Frontal cortex (tissue), 4 donors: ENCODE data around the gene FBXL7. TPM values are rescaled to one million over a fixed set of nuclear protein-coding genes. Genes with fewer than 3 reads are reported as not detected.

ENCODE experiments used
- DNase-seq, 2 donors: peaks; one replicate each; pipeline ENCODE4 v3.0.0; 2012; ENCODE audit warnings: low spot score in 2 of 2
- FAIRE-seq: peaks from 2 replicates; lab custom pipeline; 2012; peaks lifted over from hg19 to GRCh38; lab: Jason Lieb, UNC
- total RNA-seq: library from RNA; depleted of rRNA; stranded (reverse); fragments of >200 nt; gene quantifications from one replicate; pipeline ENCODE4 v1.2.3, GENCODE V29; 2014
- donor health status: control.
- donor health status: control.
- donor health status: control.

The FBXL7 gene
- total RNA-seq, 1 donor from 2014 or later = 1.2 TPM

DNA sequence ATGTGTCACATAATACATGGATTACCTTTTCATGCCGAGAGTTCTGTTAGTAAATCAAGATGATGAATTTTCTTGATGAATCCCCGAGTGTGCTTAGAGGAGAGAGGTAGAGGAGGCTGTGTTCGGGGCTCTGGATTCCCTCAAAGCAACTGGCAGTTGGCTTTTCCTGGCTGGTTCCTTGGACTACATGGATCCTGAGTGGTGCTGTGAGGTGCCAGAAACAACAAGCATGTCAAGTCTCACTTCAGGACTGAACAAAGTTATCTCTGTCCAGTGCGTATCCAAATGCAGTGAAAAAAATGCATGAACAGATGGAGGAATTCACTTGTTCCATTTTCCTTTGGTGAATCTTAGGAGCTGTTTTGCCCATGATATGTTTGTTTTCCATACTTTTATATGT lies 231.7 kb downstream of the FBXL7 start:
- DNase-seq (no peak), FAIRE-seq (no peak)

DNA sequence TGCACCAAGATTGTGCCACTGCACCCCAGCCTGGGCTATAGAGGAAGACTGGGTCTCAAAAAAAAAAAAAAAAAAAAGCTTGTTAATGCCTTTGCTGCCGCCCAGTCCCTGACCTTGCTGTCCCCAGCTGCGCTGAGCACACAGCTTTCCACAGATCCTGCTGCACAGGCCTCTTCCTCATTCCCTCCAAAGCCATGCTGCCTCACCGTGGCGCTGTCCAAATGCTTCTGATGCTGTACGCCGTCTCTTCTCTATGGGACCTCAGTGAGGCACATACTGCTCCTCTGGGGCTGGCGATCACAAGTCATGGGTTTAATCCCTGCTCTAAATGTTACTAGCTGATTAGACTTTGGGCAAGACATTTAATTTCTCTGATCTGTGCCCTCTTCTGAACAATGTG lies 234.1 kb downstream of the FBXL7 start:
- DNase-seq (no peak), FAIRE-seq (no peak)

DNA sequence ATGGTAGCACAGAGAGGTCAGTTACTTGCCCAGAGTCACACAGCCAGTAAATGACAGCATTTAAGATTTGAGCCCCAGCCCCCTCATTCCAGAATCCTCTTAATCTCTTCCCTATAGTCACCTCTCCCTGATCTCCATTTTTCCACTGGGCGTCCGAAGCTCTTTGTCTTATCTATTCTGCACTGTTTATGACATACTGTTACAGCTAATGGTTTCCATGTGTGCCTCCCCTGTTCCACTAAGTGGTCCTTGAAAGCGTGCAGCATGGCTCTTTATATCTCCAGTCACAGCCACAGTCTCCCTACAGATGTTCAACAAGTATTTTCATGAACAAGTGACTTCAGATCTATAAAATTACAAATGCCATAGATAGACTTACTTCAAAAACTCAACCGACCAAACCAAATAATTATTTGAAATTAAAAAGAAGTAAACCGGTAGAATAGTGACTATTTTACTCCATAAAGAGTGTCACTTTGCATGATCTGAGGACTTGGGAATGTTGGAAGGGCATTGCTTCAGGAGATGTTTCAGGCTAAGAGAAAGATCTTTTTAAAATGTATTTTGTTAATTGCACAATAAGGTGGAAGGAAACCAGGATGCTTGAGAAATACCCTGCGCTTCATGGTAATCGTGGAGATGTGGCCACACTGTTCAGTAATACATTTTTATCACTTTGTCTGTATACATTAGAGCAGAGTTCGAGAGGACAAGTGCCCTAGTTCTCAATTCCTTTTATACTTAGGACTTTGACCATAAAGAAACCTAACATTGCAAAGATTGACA lies 237.2 kb downstream of the FBXL7 start:
- FAIRE-seq = no peak
- DNase-seq = no peak

DNA sequence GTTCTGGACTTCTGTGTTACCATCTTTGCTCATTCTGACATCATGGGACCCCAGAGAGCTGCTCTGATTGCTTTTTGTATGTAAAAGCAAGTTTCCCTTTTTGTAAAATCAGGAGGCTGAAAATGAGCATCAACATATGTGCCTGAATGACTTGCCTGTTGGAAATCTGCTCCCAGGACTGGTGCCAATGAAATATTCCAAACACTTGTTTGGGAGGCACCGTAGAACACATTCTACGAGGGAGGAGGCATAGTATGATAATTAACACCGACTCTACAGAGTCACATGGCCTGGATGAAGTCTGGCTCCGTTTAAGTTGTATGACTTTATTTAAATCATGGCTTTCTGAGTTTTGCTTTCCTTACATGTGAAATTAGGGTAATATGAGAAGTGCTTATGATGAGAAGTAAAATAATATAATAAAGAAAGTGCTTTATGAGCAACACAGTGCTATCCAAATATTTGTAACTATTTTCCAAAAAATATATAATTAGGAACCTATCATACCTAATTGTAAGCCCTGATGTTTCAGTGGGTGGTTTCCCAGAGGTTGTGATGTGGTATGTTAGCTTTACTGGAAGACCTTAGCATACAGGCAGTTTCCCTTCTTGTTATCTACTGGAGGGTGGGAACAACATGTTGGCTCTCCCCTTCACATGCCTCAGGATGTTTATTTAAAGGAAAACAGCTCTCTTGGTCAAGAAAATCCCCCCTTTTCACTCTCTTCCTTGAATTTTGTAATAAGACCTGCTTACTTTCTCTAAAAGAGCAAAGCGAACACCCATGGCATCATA lies 238.1 kb downstream of the FBXL7 start:
- DNase-seq (peak in 1 of 2 donors; percentile 5), FAIRE-seq (no peak)

DNA sequence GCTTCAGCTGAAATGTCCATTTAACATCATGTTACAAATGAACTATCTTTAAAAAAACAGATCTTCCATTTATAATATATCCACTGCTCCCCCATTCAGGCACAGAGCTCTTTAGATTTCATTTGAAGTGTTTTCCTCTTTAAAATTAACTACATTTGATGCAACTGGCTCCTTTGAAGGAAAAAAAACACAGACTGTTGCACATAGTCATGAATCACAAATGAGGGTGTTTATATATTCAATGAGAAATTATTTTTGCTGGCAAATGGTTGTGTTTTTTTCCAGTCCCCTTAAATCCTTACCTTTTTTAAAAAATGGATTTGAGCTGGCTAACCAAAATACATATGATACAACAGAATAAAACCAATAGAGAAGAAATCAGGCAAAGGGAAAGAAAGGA lies 240.4 kb downstream of the FBXL7 start:
- DNase-seq (no peak), FAIRE-seq (no peak)

DNA sequence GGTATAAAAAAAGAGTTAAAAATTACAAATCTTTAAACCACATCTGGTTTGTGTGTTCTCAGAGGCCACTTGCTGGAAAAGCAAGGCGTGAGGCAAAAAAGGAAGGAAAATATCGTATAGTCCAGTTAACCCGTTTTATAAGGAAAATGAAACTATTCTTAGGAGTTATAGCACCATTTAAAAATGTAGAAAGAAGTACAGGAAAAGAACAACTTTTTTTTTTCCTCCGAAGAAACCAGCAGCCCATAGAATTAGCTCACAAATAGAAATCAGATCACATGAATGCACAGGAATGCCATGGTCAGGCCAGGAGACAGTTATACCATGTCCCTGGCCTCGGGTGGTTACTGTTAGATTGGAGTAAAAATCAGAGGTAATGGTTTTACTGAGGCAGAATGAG lies 241.6 kb downstream of the FBXL7 start:
- DNase-seq (no peak), FAIRE-seq (no peak)

DNA sequence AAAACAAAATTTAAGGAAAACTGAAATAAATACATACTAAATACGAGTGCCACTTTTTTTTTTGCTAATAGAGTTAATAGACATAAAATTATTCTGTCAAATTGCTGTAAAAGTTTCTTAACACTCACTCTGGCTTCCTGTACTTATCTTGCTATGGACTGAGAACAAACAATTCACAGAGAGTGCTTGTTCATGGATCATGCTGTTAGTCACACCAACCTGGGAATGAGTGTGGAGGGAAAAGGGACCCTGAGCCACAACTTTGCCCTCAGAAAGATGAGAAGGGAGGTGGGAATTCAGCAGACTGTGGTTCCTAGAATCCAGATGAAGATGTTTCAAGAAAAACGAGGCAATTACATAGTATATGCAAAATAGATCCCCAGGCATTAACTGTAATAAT lies 246.9 kb downstream of the FBXL7 start:
- FAIRE-seq = no peak
- no peak for DNase-seq

DNA sequence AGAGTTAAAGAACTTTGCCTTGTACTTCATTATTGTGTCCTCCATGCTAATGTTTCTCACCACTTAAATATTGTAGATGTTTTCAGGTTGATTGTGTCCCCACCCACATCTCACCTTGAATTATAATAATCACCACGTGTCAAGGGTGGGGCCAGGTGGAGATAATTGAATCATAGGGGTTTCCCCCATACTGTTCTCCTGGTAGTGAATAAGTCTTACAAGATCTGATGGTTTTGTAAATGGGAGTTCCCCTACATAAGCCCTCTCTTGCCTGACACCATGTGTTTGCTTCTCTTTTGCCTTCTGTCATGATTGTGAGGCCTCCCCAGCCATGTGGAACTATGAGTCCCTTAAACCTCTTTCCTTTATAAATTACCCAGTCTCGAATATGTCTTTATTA lies 248.3 kb downstream of the FBXL7 start:
- FAIRE-seq (no peak), DNase-seq (no peak)

DNA sequence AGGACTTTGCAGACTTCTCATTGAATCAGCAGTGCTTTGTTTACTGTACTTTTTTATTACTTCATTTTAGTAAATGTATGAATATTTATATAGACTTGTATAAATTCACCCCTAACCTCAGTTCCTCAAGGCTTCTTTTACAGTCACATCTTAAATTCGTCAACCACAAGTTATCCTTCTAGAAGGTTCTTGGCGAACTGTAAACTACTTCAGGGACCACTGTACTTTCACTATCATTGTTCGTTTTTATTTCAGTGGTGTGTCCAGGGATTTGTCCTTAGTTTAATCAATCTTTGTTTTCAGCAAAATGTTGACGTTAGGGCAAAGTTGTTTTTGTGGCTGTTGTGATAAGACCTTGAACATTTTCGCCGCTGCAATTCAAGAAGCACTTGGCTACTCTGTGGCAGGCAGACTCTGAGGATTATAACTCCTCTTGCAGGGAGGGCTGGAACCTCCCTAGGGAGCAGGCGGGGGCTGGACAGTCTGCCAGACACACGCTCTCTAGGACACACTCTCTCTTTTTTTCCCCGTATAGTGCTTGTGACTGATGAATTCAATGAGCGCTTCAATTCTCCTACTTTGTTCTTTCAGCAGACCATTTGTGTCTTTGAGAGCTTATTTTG lies 252.8 kb downstream of the FBXL7 start:
- FAIRE-seq = no peak
- peak; percentile 2 to 5 for DNase-seq

DNA sequence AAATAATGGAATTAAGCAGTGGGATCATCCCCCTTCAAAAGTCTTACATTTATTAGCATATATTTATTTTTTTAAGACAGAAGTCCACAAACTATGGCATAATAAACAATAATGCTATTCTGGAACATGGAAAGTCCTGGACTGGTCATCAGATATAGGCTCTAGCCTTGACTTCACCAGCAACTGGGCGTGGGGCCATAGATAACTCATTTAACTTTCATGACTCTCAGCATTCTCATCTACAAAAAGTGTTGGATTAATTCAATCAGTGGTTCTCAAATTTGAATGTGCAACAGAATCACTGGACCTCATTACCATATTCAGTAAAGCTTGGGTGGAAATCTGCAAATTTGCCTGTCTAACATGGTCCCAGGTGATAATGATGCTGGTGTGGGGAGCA lies 253.8 kb downstream of the FBXL7 start:
- no peak for FAIRE-seq
- DNase-seq = no peak

DNA sequence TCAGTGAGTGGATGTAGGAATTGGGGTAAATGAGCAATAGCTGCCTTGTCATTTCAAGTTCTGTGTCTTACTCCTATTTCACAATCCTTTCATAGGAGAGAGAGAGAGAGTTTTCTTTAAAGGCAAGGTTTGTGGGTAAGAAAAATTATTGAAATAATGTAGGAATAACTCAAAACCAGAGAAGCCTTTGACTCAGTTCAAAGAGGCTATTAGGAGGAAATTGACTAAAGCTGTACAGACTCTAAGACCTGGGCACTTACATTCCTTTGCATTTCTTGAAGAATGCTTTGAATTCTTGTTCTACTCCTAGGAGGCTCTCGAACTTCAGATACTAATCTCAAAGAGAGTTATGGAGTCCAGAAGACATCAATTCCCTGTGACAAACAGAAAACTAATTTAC lies 257.1 kb downstream of the FBXL7 start:
- FAIRE-seq (no peak), DNase-seq (no peak)

DNA sequence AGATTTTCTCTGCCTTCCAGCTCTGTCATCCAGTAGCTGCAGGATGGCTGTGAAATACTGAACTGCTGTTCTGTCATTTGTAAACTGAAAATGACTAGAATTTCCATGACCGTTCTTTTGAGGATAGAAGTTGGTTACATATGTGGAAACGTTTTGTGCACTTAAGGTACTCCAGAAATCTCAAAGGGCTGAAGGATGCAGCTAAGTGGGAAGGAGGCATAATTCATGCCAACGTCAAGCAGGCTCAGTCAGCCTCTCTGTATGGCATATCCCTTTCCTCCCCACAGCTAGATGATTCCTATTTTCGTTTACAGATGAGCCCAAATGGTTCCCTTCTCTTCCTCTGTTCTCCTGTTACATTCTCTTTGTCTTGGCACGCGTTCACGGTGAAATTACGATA lies 257.6 kb downstream of the FBXL7 start:
- DNase-seq = no peak
- no peak for FAIRE-seq

DNA sequence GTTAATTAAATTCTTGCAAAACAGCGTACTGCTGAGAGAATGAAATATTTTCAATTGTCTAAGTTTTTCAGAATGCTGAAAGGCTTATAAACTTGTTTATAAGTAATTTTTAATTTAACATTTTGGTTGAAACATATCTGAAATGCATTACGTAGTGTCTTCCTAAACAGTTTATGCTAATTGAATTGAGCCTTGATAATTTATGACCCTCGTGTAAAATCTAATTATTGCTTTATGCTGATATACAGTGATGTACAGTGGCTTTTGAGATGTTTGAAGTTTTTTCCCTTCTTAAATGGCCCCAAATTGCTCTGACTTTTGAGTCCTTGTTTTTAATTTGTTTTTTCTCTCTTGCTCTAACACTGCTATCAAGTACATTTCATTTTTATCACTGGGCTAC lies 262.7 kb downstream of the FBXL7 start:
- DNase-seq (no peak), FAIRE-seq (no peak)

DNA sequence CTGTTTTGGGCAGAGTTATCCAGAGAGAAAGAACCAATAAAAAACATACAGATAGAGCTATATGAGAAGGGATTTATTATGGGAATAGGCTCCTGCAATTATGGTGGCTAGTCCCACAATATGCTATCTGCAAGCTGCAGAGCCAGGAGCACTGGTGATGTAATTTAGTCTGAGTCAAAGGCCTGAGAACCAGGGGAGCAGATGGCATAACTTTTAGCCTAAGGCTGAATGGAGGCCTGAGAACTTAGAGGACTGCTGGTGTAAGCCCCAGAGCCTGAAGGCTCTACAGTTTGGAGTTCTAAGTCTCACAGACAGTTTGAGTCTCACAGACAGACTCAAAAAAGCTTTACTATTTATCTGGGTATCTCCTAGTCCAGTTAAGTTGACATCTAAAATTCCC lies 263.8 kb downstream of the FBXL7 start:
- no peak for FAIRE-seq
- DNase-seq = no peak

DNA sequence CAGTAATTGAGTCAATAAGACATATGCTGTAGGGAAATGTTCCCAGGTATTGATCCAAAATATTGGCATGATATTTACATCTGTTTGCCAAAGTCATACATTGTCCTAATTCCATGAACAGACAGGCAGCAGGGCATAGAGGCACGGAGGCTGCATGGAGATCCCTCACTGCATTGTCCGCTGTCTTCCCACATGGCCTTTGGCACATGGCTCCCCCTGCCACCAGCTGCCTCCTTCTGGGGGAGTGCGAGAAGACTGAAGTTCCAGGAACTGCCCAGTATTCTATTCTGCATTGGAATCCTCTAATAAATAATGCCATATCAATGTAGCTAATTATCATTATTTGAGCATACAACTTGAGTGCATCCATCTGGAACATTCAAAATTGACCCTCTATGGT lies 269.0 kb downstream of the FBXL7 start:
- no peak for FAIRE-seq
- DNase-seq = no peak

DNA sequence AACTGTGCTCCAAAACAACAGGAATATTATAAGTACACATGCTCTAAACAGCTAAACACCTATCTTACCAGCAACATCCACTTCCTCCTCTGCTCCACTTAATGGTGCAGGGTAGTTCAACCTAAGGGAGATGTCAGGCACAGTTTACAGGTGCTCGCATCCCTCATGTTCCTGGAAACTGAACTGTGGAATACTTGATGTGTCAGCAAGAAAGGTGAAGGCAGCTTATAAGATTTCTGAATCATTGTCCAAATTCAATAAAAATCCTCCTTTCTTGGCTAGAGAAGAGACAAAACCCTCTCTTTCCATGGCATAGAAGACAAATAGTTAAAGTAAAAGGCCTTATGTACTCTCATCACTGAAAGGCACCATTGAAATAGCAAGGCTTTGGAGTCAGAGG lies 272.2 kb downstream of the FBXL7 start:
- DNase-seq = no peak
- FAIRE-seq = no peak

DNA sequence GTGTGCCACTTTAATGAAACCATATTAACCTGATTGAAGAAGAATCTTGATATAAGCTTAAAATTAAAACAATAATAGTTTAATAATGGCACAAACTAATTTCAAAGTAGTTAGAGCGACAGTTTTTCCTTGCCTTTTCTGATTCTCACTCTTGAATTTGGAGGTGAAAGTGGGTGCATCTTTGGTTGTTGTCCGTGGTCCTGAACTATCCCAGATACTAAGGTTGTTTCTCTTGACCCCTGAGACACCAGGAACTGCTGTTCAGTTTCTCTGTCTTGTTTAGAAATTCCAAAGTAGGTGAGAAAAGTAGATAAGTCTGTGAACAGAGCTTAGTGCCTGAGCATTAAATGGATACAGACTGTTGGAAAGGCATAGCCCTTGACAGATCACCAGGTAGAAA lies 274.7 kb downstream of the FBXL7 start:
- FAIRE-seq (no peak), DNase-seq (no peak)

DNA sequence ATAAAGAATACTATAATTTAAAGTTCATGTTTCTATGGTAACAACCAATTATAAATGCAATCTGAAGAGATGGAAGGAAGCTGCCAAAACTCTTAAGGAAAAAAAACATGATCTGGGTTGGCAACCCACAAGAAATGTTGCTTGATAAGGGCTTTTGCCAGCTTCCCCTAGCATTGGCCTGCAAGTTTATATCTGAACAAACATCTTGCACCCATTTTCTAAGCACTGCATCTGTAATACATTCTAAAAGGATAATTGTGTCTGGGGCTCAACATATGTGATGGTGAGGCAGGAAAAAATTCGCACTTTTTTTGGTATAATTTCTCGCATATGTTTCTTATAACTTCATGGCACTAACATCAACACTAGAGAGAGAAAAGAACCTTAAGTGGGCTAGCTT lies 276.4 kb downstream of the FBXL7 start:
- DNase-seq (no peak), FAIRE-seq (no peak)

DNA sequence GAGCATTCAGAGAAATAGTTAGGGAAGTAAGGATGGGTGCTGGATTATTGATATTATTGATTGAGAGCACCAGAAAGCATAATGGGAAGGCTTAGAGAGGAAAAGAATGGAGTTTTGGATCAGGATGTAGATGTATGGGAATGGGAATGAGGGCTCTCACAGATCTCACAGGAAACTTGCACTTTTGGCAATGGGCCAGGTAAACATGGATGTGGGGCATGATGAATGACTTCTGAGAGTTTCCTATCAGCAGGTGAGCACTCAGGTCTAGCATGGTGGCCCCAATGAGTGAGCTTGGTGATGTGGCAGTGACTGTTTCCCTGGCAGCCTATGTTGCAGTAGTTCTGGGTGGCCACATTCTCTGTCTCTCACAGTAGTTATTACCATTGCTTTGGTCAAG lies 283.8 kb downstream of the FBXL7 start:
- FAIRE-seq (no peak), DNase-seq (no peak)

DNA sequence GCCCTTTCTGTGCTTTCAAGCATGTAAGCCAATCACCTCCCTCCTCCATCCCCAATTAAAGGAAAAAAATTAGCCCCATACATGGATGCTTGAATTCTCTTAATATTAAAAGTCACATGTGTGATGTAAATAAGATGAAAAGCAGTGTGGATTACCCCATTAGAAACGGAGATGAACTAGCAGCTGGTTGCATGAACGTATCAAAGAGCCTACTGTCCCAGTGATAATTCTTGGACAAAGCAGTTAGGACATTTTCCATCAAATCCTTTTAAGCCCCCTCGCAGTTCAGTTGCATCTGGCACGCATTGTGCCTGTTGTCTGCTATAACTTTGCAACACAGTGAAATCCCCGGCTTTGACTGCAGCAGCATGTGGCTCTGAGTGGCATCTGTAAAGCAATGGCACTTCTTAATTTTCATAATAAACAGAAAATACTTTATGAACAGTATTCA lies 285.6 kb downstream of the FBXL7 start:
- DNase-seq = no peak
- no peak for FAIRE-seq

DNA sequence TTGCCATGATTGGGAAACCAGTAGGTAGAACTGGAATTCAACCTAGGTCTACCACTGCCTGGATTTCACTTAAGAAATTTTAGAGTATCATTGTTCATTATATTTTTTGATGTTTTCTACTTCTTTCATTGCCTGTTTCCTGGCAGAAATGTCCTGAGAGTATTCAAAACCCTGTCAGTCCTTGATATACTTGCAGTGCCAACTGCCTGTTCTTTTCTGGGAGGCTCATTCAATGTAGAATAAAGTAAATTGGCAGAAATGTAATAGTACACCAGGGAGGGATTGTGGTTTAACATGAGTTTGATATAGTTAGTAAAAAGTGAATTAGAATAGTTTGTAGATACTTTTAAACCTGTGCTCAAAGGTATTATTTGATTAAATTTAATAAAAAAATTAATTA lies 286.3 kb downstream of the FBXL7 start:
- DNase-seq = no peak
- no peak for FAIRE-seq
